ENCODE results near the gene HLF. TPM values are rescaled to one million over a fixed set of nuclear protein-coding genes. Genes with fewer than 3 reads are reported as not detected.

HLF gene
- total and polyA plus RNA-seq, 10 of the 15 experiments (the other 5 are each of a cell fraction or from before 2014, with no cell fraction given) = 0.01 to 0.33 (median 0.20) TPM; not detected in 3

DNA sequence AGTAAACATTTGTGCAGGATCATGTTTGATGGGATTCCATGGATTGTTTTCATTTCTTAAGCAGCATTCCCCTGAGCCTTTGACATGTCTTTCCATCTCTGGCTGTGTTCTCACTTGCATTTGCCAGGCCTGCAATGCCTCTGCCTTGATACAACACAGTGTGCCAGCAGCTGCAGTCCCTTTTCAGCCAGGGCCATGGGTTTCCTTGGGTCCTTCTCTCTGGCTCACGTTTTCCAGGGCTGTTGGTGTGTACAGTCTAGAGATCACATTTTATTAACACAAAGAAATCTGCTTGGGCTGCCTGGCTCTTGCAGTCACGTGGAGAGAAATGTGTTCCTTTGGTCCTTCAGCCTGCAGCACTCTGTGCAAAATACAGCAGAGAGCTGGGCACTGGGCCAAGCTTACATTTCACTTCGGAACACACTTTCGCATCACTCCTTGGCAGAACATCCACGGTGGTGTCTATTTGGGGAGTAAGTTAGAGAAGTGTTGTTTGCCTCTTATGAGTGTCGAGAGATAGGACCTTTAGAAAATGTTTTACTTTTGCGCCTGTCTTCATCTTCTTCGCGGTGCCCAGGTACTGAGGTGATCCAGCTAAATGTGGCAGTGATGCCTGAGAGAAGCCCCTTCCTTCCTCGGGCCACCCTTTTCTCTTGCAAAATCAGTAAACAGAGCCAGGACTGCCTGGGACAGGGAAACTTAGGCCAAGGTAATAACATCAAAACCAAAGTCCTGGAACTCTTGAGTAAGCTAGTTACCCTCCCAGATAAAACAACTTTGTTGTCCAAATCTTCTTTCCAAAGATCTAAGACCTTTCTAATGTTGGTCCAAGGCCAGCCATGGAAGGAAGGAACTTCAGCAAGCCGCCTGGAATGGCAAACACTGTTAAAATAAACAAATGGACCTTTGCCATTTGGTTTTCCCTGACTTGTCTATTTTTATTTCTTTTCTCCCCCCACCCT lies 20.9 kb downstream of the HLF start (continued):
- TF ChIP-seq RFX5 (IDR thresholded peaks at IDR 0.05; ENCODE audit: low read depth, low read length) = no peak
- no peak for TF ChIP-seq HDAC6 (IDR thresholded peaks at IDR 0.05; ENCODE audit: unreplicated experiment)
- no peak for TF ChIP-seq SIX5 (IDR thresholded peaks at IDR 0.05; ENCODE audit: low read depth, low read length, severe bottlenecking)

DNA sequence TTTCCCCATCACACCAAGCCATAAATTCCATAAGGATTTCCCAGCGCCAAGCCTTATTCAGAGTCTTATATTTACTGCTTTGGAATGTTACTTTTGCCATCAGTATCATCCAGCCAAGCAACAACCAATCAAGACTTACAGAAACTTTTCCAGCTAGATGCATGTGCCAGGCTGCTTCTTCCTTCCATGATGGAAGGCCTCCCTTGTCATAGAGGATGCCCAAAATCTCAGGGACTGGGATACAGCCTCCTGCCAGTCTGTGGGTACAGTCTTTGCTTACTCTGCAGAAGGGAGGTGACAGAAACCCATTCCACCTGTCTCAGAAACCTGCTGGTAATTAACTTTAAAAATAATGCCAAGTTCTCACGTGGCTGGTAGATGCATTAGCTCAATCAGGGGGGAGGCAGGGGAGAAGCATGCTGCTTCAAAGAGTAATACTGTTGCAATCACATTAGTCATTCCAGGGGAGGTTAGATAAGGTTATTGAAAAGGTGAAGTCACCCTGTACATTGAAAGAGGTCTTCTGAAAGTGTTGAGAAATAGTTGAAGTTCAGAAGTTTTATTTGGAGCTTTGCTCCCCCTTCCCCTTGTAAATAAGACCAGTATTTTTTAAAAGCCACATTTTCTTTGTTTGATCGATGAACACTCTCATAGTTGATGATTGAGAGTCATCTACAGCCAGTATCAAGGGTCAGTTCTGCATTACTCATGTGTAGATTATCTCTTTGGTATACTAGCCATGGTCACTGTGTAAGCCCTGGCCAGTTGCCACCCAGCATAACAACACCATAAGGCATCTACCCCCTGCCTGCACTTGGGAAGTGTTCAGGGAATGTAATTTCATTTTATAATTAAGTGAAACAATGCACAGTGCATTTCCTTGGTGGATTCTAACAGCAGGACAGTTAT lies 22.2 kb downstream of the HLF start:
- ATAC-seq = no peak
- no peak overlapping the region for H3K4me3 ChIP-seq
- no peaks in the 10 kb centered on the region for H3K36me3 ChIP-seq (ENCODE audit: control insufficient read depth in 2 of 2, insufficient read depth in 2 of 2, low read length in 1 of 2)
- no peak for FAIRE-seq
- ChIA-PET POLR2A (no interaction called here), CTCF (interaction anchor here (1.0 kb wide), 1 partner anchor 8 kb away, joined by 3 read pairs; no protein-coding TSS in a partner anchor), RAD21 (ENCODE audit: unreplicated experiment) (no interaction called here), SMC1A (ENCODE audit: uncharacterized antibody, unreplicated experiment) (interaction anchor here (1.6 to 2.0 kb wide), 2 partner anchors 50 to 293 kb away, joined by 4 to 8 read pairs; no protein-coding TSS in a partner anchor)
- no peaks in the 10 kb centered on the region for H4K20me1 ChIP-seq (ENCODE audit: control insufficient read depth, insufficient read depth)
- H3K27ac ChIP-seq (ENCODE audit: control insufficient read depth, insufficient read depth) = no peak overlapping the region
- H3K9ac ChIP-seq (ENCODE audit: control insufficient read depth, insufficient read depth, low read length) = no peak overlapping the region
- H3K79me2 ChIP-seq (ENCODE audit: control insufficient read depth, insufficient read depth, low read length) = no peaks in the 10 kb centered on the region
- H3K27me3 ChIP-seq (replicated peaks in 1 of 2; ENCODE audit: control insufficient read depth in 2 of 2, insufficient read depth in 2 of 2, low read length in 1 of 2) = no peaks in the 10 kb centered on the region; a peak in 1 of 4 replicates
- 17% methylated on average over 3 of the region's 3 CpGs for WGBS (ENCODE audit: insufficient coverage, insufficient replicate concordance, low lambda C conversion rate, missing lambda C conversion rate)
- no peak overlapping the region for H3K4me2 ChIP-seq (ENCODE audit: control insufficient read depth, insufficient read depth)
- no peaks in the 10 kb centered on the region for H3K9me3 ChIP-seq (replicated peaks; ENCODE audit: control insufficient read depth, insufficient read depth, low read length)
- no peak overlapping the region for H2AFZ ChIP-seq (ENCODE audit: control insufficient read depth, low read depth, low read length)
- no TSS peak for BruUV-seq (replicated peaks)
- DNase-seq (ENCODE audit: low read depth, low spot score) = no peak
- in situ Hi-C loops (cut with MboI) = no loop called here
- no peaks in the 10 kb centered on the region for H3K4me1 ChIP-seq (ENCODE audit: control insufficient read depth, insufficient read depth, low read length)
- intact Hi-C loops (cut with micrococcal nuclease; ENCODE audit: unreplicated experiment) = no loop called here
- no peak for TF ChIP-seq BCL11A (IDR thresholded peaks at IDR 0.05; ENCODE audit: low read depth, low read length)
- TF ChIP-seq SMAD5 (IDR thresholded peaks at IDR 0.05; ENCODE audit: low read depth) = no peak
- no peak for TF ChIP-seq SREBF1 (IDR thresholded peaks at IDR 0.05; ENCODE audit: low read length)
- TF ChIP-seq BRCA1 (IDR thresholded peaks at IDR 0.05; ENCODE audit: low read depth, low read length) = no peak
- TF ChIP-seq MYC (IDR thresholded peaks at IDR 0.05; ENCODE audit: insufficient read depth, insufficient read length, insufficient replicate concordance, low read length, severe bottlenecking) = no peak
- TF ChIP-seq ZBED1 (IDR thresholded peaks at IDR 0.05; ENCODE audit: borderline replicate concordance) = no peak
- TF ChIP-seq, protein P1, sequence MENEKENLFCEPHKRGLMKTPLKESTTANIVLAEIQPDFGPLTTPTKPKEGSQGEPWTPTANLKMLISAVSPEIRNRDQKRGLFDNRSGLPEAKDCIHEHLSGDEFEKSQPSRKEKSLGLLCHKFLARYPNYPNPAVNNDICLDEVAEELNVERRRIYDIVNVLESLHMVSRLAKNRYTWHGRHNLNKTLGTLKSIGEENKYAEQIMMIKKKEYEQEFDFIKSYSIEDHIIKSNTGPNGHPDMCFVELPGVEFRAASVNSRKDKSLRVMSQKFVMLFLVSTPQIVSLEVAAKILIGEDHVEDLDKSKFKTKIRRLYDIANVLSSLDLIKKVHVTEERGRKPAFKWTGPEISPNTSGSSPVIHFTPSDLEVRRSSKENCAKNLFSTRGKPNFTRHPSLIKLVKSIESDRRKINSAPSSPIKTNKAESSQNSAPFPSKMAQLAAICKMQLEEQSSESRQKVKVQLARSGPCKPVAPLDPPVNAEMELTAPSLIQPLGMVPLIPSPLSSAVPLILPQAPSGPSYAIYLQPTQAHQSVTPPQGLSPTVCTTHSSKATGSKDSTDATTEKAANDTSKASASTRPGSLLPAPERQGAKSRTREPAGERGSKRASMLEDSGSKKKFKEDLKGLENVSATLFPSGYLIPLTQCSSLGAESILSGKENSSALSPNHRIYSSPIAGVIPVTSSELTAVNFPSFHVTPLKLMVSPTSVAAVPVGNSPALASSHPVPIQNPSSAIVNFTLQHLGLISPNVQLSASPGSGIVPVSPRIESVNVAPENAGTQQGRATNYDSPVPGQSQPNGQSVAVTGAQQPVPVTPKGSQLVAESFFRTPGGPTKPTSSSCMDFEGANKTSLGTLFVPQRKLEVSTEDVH (IDR thresholded peaks at IDR 0.05; ENCODE audit: low read depth, partially characterized antibody) = no peak
- TF ChIP-seq, protein P2, sequence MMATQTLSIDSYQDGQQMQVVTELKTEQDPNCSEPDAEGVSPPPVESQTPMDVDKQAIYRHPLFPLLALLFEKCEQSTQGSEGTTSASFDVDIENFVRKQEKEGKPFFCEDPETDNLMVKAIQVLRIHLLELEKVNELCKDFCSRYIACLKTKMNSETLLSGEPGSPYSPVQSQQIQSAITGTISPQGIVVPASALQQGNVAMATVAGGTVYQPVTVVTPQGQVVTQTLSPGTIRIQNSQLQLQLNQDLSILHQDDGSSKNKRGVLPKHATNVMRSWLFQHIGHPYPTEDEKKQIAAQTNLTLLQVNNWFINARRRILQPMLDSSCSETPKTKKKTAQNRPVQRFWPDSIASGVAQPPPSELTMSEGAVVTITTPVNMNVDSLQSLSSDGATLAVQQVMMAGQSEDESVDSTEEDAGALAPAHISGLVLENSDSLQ (IDR thresholded peaks at IDR 0.05) = no peak
- TF ChIP-seq CHD2 (IDR thresholded peaks at IDR 0.05; ENCODE audit: borderline replicate concordance, low read depth, low read length) = no peak

Data from GM12878 (cell line).